Activated CD8-positive, alpha-beta memory T cell treated with anti-CD3 and anti-CD28 coated beads for 36 hours (primary cell): Measurements from ENCODE around the gene FAM229B. TPM values are rescaled to one million over a fixed set of nuclear protein-coding genes. Genes with fewer than 3 reads are reported as not detected.
"Not testable (repeated sequence)": the region's sequence is repeated elsewhere in the genome, so short reads cannot be mapped to it uniquely, and the experiment has no call there.

ENCODE experiments used
- CTCF ChIA-PET: fragments of 350-600 bp; sonication (Branson Sonifier 250); formaldehyde crosslinking; loops from one replicate; lab custom pipeline; 2021; ENCODE audit warnings: antibody characterized with exemption; lab: Charles Lee
- POLR2A ChIA-PET: fragments of 350-600 bp; sonication (Branson Sonifier 250); formaldehyde crosslinking; loops from one replicate; lab custom pipeline; 2021; ENCODE audit warnings: antibody characterized with exemption; lab: Charles Lee
- total RNA-seq, 2 experiments: library from RNA; stranded (reverse); gene quantifications; one replicate each; pipeline ENCODE4 v1.2.3, GENCODE V29; 2021

Gene FAM229B
- total RNA-seq, 2 experiments from 2014 or later: 7.6 to 7.7 TPM

DNA sequence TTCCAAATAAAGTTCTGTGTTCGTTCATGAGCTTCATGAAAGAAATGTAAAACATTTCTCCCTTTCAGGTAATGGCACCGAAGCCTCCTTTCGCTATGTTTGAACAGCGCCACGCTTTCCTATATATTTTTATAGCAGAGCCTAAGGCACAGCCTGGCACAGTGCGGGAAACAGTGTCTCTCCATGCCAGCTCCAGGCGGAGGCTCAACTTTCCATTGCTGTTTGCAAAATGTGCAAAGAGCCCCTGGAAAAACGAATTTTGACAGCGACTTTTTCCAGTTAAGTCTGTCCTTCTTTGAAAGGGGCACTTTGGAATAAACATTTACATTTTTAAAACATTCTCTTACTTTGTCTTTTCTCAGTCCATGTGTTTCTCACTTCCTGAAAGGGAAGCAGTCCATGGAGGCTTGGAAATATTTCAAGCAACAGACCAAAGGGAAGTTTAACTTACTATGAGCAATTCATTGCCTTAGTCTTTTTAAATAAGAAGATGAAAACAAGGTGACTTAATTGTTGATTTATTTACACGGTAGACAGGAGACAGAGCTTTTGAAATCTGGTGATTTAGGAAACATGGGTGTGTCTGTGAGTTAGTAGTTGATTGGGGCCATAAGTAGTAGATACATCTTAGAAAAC is 32.7 kb upstream of the FAM229B start:
- ChIA-PET POLR2A (no interaction called here), CTCF (interaction anchor here (1.6 kb wide), 1 partner anchor 11 kb away, joined by 8 read pairs; no protein-coding TSS in a partner anchor)

DNA sequence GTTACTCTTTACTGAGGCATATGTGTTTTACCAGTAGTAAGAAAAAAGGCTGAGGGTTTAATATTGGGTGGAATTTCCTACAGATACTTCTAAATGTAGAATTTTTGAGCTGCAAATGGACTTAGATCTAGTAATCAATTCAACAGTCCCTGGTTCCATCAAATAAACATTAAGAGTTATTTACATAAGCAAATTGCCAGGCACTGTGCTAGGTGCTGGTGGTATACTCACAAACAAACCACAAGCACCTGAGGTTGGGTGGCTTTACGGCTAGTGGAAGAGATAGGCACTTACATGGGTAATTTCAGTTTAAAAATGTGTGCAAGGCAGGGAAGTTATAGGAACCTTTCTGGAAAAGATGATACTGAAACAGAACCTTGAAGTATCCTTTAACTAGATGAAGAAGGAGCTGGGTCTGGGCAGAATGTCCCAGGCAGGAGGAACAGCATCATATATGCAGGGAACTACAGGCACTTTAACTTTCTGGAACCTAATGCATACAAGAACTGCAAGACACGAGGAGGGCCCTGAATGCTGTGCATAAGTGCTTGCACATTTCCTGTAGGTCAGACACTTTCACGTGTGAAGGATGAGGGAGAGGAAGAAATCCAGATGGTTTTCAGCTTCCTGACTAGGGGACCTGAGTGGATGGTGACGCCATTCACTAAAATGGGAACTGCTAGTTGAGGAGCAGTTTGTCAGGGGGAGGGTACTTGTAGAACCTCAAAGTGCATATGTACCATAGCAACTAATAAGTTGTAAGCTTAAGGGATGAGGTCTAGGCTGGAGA is 29.0 kb upstream of the FAM229B start:
- POLR2A ChIA-PET: interaction anchor here (0.5 kb wide), 1 partner anchor 15 kb away, joined by 4 read pairs; no protein-coding TSS in a partner anchor
- CTCF ChIA-PET: interaction anchor here (1.0 kb wide), 1 partner anchor 15 kb away, joined by 3 read pairs; no protein-coding TSS in a partner anchor

DNA sequence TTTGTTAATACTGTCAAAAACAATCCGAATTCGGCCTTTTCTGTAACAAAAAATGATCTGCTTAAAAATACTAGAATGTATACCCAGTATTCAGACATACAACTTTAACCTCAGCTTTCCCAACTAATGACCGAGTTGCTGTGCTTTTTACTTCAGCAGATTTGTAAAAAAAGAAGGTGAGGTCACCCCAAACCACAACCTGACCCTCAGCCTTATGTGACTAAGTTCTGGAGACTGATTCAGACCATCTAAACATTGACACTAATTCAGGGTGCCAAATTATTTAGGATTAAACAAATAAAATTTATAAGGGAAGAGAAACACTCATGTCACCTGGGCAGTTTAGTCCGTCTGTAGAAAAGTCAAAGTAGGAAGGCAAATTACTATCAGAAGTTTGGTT is 25.8 kb upstream of the FAM229B start:
- ChIA-PET POLR2A (interaction anchor here (0.6 kb wide), 1 partner anchor 508 kb away, joined by 6 read pairs; no protein-coding TSS in a partner anchor), CTCF (interaction anchor here (1.8 kb wide), 1 partner anchor 101 kb away, joined by 3 read pairs; no protein-coding TSS in a partner anchor)

DNA sequence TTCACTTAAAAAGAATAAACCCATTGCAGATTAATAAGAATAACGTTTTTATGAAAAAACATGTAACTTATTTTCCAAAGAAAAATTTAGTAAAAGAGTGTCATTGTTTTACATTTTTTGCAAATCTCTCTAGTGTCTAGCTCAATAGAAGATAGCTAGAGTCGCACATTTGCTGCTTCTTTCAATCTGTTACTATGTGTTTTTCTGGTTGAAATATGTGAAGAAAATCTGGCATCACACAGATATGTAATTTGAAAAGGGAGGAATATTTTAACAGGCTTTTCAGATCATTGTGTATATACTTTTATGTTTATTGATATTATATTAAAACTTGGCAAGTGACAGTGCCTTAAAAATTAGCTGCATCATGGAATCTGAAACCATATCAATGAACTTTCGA is 24.4 kb upstream of the FAM229B start:
- POLR2A ChIA-PET: interaction anchor here (0.6 kb wide), 1 partner anchor 464 kb away, joined by 3 read pairs; no protein-coding TSS in a partner anchor
- CTCF ChIA-PET: interaction anchor here (1.8 kb wide), 1 partner anchor 100 kb away, joined by 3 read pairs; no protein-coding TSS in a partner anchor

DNA sequence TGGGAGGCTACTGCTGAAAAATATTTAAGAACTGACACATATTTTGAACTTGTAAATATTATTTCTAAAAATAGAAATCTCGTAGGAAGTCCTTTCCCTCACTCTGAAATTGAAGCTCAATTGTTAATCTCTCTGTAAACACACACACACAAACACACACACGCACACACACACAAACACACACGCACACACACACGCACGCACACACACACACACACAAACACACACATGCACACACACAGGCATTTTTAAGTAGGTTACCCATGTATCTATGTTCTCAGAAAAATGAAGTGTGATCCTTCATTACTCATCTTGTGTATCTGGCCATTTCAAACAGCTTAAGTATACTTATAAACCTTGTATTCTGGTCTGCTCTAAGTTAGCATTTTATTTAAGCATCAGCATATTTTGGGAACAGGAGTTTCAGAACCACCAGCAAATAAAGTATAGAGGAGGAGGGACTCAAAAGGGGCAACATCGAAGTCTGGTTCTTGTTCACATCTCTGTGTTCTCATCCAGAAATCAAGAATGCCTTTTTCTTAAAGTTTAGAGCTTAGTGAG is 21.9 kb upstream of the FAM229B start:
- CTCF ChIA-PET: no interaction called here
- POLR2A ChIA-PET: interaction anchor here (0.6 kb wide), 1 partner anchor 22 kb away, joined by 8 read pairs; no protein-coding TSS in a partner anchor

DNA sequence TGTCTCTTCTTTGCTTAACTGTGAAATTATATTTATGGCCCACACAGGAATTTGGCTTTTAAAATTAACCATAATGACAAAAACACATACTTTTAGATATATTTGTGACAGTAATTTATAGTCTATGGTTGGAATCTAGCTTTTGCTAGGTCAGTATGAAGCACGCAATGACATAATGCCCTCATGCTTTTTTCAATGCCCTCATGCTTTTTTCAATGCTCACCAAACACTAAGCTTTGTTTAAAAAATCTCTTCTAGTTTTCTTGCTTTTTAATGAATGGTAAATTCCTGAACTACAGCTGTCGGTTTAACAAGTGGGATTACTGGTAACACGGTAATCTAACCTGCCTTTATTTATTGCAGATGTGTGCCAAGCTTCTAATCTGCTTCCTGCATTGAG is 20.8 kb upstream of the FAM229B start:
- ChIA-PET CTCF (no interaction called here), POLR2A (no interaction called here)

DNA sequence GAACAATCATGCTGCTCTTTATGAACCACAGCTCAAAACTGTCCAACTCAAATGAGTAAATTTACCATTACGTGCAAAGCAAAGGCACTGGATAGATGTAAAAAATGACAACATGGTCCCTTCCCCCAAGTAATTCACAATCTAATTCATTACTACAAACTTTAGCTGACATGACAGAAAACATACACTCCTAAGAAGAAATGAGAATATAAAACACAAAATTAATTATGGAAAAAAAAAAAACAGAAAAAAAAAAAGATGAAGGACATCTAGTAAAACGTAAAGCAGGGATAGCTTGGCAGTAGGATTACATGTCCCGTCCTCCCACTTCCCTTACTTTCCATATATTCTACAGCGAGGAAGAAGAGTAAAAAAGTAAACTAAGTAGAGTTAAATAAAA is 5.8 kb upstream of the FAM229B start:
- CTCF ChIA-PET: no interaction called here
- POLR2A ChIA-PET: no interaction called here

DNA sequence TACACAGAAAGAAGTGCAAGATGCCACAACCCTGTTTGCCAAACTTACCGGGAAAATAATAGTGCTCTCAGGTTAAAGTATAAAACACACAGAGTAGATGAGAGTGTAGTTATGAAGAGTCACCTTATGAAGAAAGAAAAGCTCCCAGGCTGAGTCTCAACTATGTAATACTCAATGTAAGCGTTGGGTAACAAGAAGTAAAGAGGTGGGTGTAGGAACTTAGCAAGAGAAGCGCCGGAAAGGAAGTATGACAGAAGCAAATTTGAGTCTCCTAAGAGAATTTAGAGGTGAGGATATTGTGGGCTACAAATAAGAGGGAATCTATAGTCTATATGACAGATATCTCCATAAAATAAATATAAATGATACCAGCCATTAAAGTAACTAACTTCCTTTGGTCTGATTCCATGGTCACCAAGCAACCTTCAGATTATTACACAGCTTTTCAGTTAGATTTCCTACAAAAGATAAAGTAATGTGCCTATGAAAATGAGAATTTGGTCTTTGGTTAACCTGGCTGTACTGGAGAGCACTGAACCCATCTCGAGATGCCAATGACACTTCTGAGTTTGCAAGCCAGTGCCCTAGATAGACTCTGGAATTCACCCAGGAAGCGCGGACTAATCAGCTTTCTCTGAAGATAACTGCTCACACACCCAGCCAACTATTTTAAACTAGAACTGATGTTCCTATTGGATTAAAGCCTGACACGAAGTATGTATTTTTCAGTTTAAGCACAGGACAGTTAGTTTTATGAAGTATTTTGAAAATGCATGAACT is 1.9 kb upstream of the FAM229B start:
- POLR2A ChIA-PET: no interaction called here
- CTCF ChIA-PET: interaction anchor here (0.6 to 3.5 kb wide), 2 partner anchors 78 to 181 kb away, joined by 4 to 25 read pairs; no protein-coding TSS in a partner anchor

DNA sequence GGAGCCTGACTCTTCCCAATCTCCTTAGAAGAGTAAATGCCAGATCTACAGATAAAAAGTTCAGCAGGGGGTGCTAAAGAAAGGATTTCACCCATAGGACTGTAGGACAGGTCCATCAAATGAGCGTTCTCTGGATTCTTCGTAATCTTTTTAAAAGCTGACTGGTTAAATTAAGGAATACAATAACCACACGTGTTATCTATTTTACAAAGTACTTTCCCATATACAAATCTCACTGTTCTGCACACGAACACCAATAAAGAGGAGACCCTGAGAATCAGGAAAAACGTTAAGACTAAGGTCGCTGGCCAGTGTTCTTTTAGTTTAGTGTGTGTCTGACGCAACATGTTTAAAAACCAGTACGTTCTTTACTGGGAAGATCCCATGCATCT is 651 bp upstream of the FAM229B start:
- POLR2A ChIA-PET: interaction anchor here (0.5 to 1.8 kb wide), 2 partner anchors 76 to 849 kb away, joined by 3 to 10 read pairs; no protein-coding TSS in a partner anchor
- CTCF ChIA-PET: interaction anchor here (1.2 to 3.5 kb wide), 4 partner anchors 14 to 1823 kb away, joined by 3 to 25 read pairs (median 3); no protein-coding TSS in a partner anchor

DNA sequence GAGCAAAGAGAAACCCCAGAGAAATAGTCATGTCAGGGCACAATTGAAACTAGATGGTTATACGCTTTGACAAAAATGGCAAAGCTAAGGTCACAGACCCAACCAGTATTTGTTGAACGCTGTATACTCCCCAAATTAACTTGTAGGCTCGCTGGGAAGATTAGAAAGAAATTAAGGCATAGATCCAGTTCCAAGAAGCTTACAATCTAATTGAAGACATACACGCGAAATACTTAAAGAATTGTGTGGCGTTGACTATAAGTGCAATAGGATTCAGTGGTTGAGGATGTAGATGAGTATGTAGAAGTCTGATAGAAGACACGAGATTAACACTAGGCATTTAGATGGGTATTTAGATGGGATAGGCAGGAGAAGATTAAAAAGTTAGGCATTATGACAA is 525 bp downstream of the FAM229B start:
- ChIA-PET POLR2A (interaction anchor here (0.5 to 1.8 kb wide), 3 partner anchors 75 to 828 kb away, joined by 3 to 10 read pairs (median 4); no protein-coding TSS in a partner anchor), CTCF (interaction anchor here (0.7 to 3.5 kb wide), 4 partner anchors 15 to 1771 kb away, joined by 3 to 25 read pairs (median 3); no protein-coding TSS in a partner anchor)

DNA sequence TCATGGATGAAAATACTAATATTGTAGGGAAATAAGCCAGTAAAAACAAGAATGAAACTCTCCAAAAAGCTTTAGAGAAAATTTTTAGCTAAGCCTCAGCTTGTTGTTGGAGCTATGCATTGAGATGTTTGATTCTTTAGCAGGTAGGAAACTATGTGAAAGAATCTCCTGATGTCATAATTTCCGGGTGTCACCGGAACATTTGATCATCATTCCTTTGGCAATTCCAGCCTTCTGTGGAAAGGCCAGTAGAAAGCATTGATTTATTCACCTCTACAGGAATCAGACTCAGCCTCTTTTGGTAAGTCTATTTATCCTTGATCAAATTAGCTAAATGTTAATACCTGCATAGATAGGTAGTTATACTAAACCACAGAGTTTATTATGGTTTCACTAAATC is 9.5 kb downstream of the FAM229B start:
- ChIA-PET POLR2A (no interaction called here), CTCF (interaction anchor here (1.4 kb wide), 1 partner anchor 66 kb away, joined by 6 read pairs; no protein-coding TSS in a partner anchor)

DNA sequence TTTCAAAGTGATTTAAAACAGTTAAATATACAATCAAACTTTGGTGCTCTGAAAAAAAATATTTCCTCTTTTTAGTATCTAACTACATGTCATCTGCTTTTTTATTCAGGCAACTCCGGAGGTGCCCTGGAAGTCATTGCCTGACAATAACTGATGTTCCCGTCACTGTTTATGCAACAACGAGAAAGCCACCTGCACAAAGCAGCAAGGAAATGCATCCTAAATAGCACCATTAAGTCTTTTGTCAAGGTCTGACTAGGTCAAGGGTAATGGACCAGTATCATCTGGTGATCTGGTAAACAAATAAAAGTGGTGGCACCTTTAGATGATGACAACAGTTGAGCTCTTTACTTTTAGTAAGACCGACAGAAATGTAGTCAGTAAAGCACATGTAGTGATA is 13.2 kb downstream of the FAM229B start:
- POLR2A ChIA-PET: no interaction called here
- CTCF ChIA-PET: no interaction called here

DNA sequence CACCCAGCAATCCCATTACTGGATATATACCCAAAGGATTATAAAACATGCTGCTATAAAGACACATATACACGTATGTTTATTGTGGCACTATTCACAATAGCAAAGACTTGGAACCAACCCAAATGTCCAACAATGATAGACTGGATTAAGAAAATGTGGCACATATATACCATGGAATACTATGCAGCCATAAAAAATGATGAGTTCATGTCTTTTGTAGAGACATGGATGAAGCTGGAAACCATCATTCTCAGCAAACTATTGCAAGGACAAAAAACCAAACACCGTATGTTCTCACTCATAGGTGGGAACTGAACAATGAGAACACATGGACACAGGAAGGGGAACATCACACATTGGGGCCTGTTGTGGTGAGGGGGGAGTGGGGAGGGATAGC is 18.6 kb downstream of the FAM229B start:
- POLR2A ChIA-PET: not testable (repeated sequence)

DNA sequence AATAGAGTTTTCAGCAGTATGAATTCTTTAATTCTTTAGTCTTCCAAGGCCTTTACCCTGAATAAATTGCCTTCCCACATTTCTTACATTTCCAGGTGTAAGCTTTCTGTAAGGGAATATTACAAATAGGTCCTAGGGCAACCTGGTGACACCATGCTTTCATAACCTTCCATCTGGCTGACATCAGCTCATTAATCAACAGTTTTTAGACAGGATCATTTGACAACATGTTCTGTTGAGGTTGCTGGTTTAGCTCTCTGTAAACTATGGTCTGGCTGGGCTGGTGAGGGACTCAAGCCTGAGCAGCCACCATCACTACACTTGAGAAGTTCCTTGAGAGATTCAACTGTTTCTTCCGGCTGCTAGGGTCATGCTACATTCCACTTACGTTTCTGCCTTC is 19.2 kb downstream of the FAM229B start:
- ChIA-PET POLR2A (no interaction called here), CTCF (no interaction called here)

More for the DNA sequence above, 18.6 kb downstream of the FAM229B start:
- CTCF ChIA-PET: not testable (repeated sequence)

DNA sequence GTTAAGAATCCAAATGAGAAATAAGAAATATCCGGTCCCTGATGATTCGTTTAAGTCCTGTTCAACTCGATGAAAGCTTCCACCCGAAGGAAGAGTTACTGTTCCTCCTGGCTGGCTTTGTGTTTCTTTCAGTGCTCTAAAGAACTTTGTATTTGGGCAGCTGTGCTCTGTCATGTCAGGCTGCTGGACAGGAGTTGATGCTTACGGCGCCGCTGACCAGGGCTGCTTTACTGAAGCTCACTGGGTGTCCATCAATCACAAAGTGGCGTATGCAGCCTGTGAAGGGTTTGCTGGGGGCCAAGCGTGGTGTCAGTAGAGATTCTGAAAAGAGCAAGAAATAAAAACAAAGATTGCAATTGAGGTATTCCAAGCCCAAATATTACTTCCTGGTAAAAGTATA is 21.9 kb downstream of the FAM229B start:
- POLR2A ChIA-PET: no interaction called here
- CTCF ChIA-PET: no interaction called here

DNA sequence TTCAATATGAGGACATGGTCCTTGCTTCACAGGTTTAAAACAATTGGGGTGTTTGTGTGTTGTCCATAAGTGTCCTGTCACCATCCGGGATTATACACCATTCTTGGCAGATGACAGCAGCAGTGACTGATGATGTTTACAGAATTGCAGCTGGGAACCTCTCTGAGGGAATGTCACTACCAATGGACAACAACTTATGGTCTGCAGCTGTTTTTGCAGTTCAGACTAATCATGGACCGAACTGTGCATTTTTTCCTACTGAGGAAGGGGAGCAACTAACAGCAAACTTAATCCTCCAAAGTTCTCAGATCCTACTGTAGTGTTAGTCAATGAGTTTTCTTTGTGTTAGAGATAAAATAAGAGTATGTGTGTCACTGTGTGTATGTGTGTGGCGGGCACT is 26.0 kb downstream of the FAM229B start:
- ChIA-PET CTCF (no interaction called here), POLR2A (no interaction called here)

DNA sequence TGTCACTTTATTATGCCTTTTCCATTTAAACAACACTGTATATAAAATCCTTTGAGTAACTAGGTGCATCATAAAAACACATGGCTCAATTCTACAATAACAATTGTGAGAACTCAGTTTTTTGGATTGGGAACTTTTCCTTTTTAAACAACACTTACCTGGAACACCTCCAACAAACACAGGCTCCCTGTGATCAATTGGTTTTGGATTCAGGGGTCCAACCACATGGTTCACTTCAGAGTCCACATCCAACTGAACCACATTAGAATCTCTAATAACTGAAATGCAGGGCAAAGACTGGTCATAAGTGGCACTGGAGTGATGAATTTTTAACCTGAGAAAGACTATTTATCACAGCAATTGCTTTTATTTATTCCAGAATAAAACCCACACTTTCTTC is 26.5 kb downstream of the FAM229B start:
- CTCF ChIA-PET: no interaction called here
- POLR2A ChIA-PET: no interaction called here

DNA sequence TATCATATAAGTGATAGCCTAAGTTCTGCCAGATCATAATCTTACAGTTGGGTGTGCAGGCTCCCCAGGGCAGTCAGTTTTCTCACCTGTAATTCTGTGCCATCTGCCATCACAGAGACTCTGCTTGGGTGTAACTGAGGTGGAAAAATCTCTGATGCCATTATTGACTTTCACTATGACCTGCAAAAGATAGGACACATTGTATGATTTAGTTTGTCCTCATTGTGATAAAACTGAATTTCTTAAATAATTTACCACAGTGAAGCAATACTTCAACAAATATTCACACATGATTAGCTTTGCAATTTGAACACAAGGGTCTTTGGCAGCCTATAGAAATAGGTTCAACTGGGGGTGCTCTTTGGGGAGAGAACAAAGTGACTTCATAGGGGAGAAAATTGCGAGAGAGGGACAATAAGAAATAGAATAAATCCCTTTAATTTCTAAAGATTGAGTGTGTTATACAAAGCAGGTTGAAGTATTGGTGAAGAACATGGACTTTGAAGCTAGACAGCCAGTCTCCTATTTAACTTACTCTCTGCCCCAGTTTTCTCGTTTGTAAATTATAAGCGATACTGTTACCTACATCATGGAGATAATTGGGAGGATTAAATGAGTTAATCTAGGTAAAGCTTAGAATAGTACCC is 27.3 kb downstream of the FAM229B start:
- ChIA-PET POLR2A (no interaction called here), CTCF (no interaction called here)
